SU-DHL-6 (cell line): ENCODE data around the gene MIOX.

ENCODE experiments used
- H2AFZ ChIP-seq: fragments of 200-600 bp; sonication (generic); 2 replicates; pipeline ENCODE4 v1.6.1; 2014; ENCODE audit warnings: low read depth, mild to moderate bottlenecking, moderate library complexity, mixed read lengths, antibody characterized with exemption, low read length; ENCODE audit not compliant: severe bottlenecking
- H3F3A ChIP-seq: fragments of 200-600 bp; shearing (Covaris generic); 2 replicates; pipeline ENCODE4 v1.6.0; 2016; ENCODE audit warnings: antibody characterized with exemption, mild to moderate bottlenecking; ENCODE audit not compliant: insufficient read depth
- H3K27ac ChIP-seq: fragments of 200-600 bp; sonication (generic); 2 replicates; pipeline ENCODE4 v1.5.1; 2016; ENCODE audit warnings: low read depth, mild to moderate bottlenecking, low read length, moderate library complexity, mixed read lengths
- H3K27me3 ChIP-seq: fragments of 200-600 bp; sonication (generic), shearing (Covaris generic); 2 replicates; pipeline ENCODE4 v1.6.0; 2014; ENCODE audit warnings: mild to moderate bottlenecking, low read length
- H3K36me3 ChIP-seq: fragments of 200-600 bp; sonication (generic); 2 replicates; pipeline ENCODE4 v1.6.1; 2014; ENCODE audit warnings: mild to moderate bottlenecking, low read length, mixed read lengths
- H3K4me2 ChIP-seq: fragments of 300-600, 200-600 bp; shearing (Covaris generic), sonication (generic); 2 replicates; pipeline ENCODE4 v1.6.0; 2014; ENCODE audit warnings: low read length, low read depth, mild to moderate bottlenecking; ENCODE audit not compliant: poor library complexity, severe bottlenecking
- H3K4me3 ChIP-seq: fragments of 200-600 bp; sonication (generic); 2 replicates; pipeline ENCODE4 v1.5.1; 2014; ENCODE audit warnings: antibody characterized with exemption, low read length, mild to moderate bottlenecking, mixed read lengths; ENCODE audit not compliant: insufficient read depth, poor library complexity, severe bottlenecking
- H3K79me2 ChIP-seq: fragments of 200-600 bp; sonication (generic); 2 replicates; pipeline ENCODE4 v1.6.1; 2014; ENCODE audit warnings: mild to moderate bottlenecking, low read length, moderate library complexity; ENCODE audit not compliant: insufficient read depth
- H3K9ac ChIP-seq: fragments of 200-600 bp; sonication (generic); 2 replicates; pipeline ENCODE4 v1.7.0; 2014; ENCODE audit warnings: mild to moderate bottlenecking, low read length
- H3K9me2 ChIP-seq: fragments of 200-600 bp; sonication (generic); replicated peaks from 2 replicates; pipeline ENCODE4 v1.6.1; 2014; ENCODE audit warnings: low read length; ENCODE audit not compliant: insufficient read depth
- H3K9me3 ChIP-seq: fragments of 200-600 bp; sonication (generic); 2 replicates; pipeline ENCODE4 v1.6.1; 2014; ENCODE audit warnings: low read length, mixed read lengths; ENCODE audit not compliant: insufficient read depth
- H4K20me1 ChIP-seq: fragments of 200-600 bp; sonication (generic); 2 replicates; pipeline ENCODE4 v1.6.1; 2014; ENCODE audit warnings: low read depth, mild to moderate bottlenecking, antibody characterized with exemption, low read length, moderate library complexity, mixed read lengths
- EZH2phosphoT487 ChIP-seq: fragments of 200-600 bp; sonication (generic), shearing (Covaris generic); conservative IDR thresholded peaks from 2 replicates; pipeline ENCODE4 v1.6.1; 2018; ENCODE audit warnings: mild to moderate bottlenecking, antibody characterized with exemption, low read length, moderate library complexity, mixed read lengths
- TF ChIP-seq, protein P1 (sequence below): fragments of 200-600 bp; sonication (generic); IDR thresholded peaks from one replicate; pipeline ENCODE4 v1.5.1; 2017; ENCODE audit warnings: antibody characterized with exemption, mild to moderate bottlenecking, low read length, moderate library complexity; ENCODE audit not compliant: insufficient read depth, poor library complexity, severe bottlenecking

The MIOX gene

DNA sequence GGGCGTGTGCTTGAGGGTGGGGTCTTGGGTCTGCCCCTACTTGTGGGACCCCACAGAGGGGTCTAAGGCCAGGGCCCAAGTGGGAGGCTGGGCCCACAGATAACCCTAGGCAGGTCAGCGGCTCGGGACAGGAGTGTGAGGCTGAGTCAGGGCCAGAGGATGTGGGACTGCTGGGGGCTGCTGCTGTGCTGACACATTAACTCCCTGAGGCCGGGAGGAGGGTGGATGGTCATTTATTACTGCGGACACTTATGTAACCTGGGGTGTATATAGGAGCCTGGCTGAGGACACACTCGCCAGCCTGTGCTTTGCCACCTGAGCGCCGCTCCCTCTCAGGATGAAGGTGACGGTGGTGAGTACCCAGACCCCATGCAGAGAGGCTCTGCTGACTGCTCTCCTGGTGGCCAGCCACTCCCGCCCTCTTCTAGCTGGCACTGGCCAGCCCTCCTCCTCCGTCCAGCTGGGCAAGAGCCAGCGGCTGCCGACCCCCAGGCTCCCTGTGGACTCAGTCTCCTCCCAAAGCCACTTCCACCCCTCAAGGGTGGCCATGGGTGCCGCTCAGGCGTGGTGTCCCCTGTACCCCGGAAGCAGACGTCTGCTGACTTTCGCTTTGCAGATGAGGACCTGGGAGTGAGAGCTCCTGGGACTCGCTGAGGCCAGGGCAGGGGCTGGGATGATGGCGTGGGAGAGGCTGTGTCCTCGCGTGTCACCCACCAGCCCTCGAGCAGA is at the start of gene MIOX:
Gene MIOX, plus strand, starts transcription at position 299 of the 729 bp plus-strand sequence. Its CDS starts 39 bp downstream, at position 338.
- Histone ChIP-seq H3K9me2 (no peaks in the 10 kb centered on the region), H3F3A (peaks cover 7% of the 10 kb centered on the region; the same call in 1 of the 2 replicates), H3K27ac (no peak within 1 kb of the TSS), H3K79me2 (no peaks in the 10 kb centered on the region), H2AFZ (no peak within 1 kb of the TSS), H3K36me3 (no peaks in the 10 kb centered on the region), H4K20me1 (no peaks in the 10 kb centered on the region), H3K4me3 (no peak within 1 kb of the TSS), H3K27me3 (no peaks in the 10 kb centered on the region), H3K4me2 (no peak within 1 kb of the TSS), H3K9ac (no peak within 1 kb of the TSS), H3K9me3 (no peaks in the 10 kb centered on the region)
- TF ChIP-seq, protein P1, sequence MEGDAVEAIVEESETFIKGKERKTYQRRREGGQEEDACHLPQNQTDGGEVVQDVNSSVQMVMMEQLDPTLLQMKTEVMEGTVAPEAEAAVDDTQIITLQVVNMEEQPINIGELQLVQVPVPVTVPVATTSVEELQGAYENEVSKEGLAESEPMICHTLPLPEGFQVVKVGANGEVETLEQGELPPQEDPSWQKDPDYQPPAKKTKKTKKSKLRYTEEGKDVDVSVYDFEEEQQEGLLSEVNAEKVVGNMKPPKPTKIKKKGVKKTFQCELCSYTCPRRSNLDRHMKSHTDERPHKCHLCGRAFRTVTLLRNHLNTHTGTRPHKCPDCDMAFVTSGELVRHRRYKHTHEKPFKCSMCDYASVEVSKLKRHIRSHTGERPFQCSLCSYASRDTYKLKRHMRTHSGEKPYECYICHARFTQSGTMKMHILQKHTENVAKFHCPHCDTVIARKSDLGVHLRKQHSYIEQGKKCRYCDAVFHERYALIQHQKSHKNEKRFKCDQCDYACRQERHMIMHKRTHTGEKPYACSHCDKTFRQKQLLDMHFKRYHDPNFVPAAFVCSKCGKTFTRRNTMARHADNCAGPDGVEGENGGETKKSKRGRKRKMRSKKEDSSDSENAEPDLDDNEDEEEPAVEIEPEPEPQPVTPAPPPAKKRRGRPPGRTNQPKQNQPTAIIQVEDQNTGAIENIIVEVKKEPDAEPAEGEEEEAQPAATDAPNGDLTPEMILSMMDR: no peak
- TF ChIP-seq EZH2phosphoT487: no peak

DNA sequence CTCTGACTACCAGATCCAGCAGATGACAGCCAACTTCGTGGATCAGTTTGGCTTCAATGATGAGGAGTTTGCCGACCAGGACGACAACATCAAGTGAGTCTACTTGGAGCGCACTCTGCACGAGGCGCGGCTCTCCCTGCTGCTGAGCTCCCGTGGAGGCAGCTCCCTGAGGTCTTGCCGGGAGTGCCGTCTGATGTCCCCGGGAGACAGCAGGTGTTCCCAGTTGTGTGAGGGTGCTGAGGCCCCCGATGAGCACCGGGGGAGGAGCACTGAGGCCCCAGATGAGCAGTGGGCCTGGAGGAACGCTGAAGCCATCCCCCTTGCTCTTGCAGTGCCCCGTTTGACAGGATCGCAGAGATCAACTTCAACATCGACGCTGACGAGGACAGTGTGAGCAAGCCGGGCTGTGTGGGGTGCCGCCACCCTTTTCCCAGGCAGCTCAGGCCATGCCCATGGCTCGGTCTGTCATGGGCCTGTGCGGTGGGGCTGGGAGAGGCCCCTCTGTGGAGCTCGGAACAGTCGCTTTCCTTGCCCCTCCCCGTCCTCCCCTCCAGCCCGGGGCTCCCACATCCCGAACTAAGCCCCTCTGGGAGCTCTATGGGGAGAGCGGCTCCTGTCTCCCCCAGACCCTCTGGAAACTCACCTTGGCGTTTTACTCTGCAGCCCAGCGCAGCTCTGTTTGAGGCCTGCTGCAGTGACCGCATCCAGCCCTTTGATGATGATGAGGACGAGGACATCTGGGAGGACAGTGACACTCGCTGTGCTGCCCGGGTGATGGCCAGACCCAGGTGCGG is 49.0 kb upstream of the MIOX start:
- H4K20me1 ChIP-seq: no peaks in the 10 kb centered on the region
- H3K9ac ChIP-seq: no peak overlapping the region
- no peak overlapping the region for H3K4me2 ChIP-seq
- H3K27me3 ChIP-seq: no peaks in the 10 kb centered on the region
- H3F3A ChIP-seq: no peaks in the 10 kb centered on the region
- TF ChIP-seq EZH2phosphoT487: no peak
- TF ChIP-seq, protein P1: no peak
- no peaks in the 10 kb centered on the region for H3K79me2 ChIP-seq
- H3K9me3 ChIP-seq: no peaks in the 10 kb centered on the region
- H3K4me3 ChIP-seq: no peak overlapping the region
- no peaks in the 10 kb centered on the region for H3K9me2 ChIP-seq
- H2AFZ ChIP-seq: no peak overlapping the region
- H3K36me3 ChIP-seq: no peaks in the 10 kb centered on the region
- H3K27ac ChIP-seq: no peak overlapping the region

DNA sequence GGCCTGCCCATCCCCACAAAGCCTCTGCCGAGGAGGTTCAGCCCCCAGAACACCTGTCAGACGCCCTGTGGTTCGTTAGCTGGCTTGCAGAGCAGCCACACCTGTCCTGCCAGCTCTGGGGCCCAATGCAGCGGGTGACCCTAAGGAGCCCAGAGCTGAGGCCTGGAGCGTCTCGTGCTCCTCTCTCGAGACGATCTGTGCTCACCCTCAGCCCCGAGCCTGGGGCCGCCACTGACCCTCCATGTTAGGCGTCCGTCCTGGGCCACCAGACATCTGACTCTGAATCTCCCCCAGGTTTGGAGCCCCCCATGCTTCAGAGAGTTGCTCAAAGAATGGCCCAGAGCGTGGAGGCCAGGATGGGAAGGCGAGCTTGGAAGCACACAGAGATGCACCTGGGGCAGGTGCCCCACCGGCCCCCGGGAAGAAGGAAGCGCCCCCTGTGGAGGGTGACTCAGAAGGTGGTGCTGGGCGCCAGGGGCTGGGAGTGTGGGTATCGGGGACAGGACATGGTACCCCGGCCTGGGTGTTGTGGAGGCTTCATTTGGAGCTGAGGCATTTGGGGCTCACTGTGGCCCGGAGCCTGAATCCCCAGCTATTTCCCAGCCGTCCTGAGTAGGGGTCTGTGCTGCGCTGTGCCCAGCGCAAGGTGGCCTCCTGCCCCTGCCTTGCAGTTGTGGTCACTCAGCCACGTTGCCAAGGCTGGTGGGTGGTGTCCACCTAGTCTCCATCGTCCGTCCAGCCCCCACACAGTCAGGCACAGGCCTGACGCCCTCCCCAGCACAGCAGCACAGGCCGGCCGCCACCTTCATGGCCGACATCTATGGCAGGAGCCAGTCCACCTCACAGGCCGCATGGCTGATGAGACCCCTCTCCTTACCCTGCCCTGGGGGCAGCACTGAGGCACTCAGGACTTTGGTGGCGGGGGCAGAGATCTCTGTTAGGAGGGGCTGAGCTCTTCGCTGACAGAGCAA is 48.1 kb upstream of the MIOX start:
- no peaks in the 10 kb centered on the region for H3K36me3 ChIP-seq

More for the DNA sequence above, 48.1 kb upstream of the MIOX start:
- Histone ChIP-seq H3K27me3 (no peaks in the 10 kb centered on the region), H3K9ac (no peak overlapping the region), H3K9me2 (no peaks in the 10 kb centered on the region), H3K9me3 (no peaks in the 10 kb centered on the region), H3K79me2 (no peaks in the 10 kb centered on the region), H4K20me1 (no peaks in the 10 kb centered on the region), H2AFZ (no peak overlapping the region), H3K4me3 (no peak overlapping the region), H3F3A (peaks cover 8% of the 10 kb centered on the region; the same call in 1 of the 2 replicates), H3K27ac (no peak overlapping the region), H3K4me2 (no peak overlapping the region)
- TF ChIP-seq EZH2phosphoT487: no peak
